Activated CD4-positive, alpha-beta T cell treated with anti-CD3 and anti-CD28 coated beads for 1 hour (primary cell): ENCODE measurements around the gene POU2AF1.

Experiments
- DNase-seq: peaks from one replicate; pipeline ENCODE4 v3.0.0-alpha.2; 2020

The POU2AF1 gene

GRCh38 chr11:111309215-111309915 is 69.7 kb downstream of the POU2AF1 start:
- no peak for DNase-seq

GRCh38 chr11:111308140-111308539 is 70.9 kb downstream of the POU2AF1 start:
- DNase-seq, result no peak

GRCh38 chr11:111307472-111308108 is 71.5 kb downstream of the POU2AF1 start:
- no peak for DNase-seq

- no peak for DNase-seq
These were observed 72.8 kb downstream of the POU2AF1 start for GRCh38 chr11:111306321-111306720.

- no peak for DNase-seq
These were observed 73.2 kb downstream of the POU2AF1 start for GRCh38 chr11:111305876-111306275.

GRCh38 chr11:111305162-111305802 is 73.8 kb downstream of the POU2AF1 start:
- DNase-seq, result no peak

GRCh38 chr11:111303461-111303860 is 75.6 kb downstream of the POU2AF1 start:
- DNase-seq, result no peak

GRCh38 chr11:111302298-111302697 is 76.8 kb downstream of the POU2AF1 start:
- no peak for DNase-seq
